ENCODE data around the gene MEF2A.

MEF2A gene

GRCh38 chr15:99564221-99565048, 1.3 kb upstream of the MEF2A start:
- DNase-seq (ENCODE audit: low spot score) = peak; percentile 21

DNA sequence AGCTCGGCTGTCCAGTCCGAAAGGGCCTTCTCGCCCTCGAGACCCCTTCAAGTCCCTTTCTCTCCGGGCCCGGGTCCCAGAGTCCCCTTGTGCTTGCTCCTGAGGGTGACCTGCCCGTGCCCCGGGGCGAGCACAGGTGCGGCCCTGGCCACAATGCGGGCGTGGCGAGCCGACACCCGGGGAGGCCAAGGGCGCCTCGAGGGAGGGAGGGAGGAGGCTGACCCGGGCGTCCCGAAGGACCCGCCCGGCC, 810 bp upstream of the MEF2A start:
- DNase-seq (ENCODE audit: low spot score) = no peak

GRCh38 chr15:99566157-99566897, 543 bp downstream of the MEF2A start:
- DNase-seq (ENCODE audit: low spot score) = peak; percentile 24

- no peak for DNase-seq (ENCODE audit: low spot score)
Measured at GRCh38 chr15:99568625-99569352, 3.0 kb downstream of the MEF2A start.

GRCh38 chr15:99571299-99571698, 5.5 kb downstream of the MEF2A start:
- no peak for DNase-seq (ENCODE audit: low spot score)

GRCh38 chr15:99574048-99574447, 8.3 kb downstream of the MEF2A start:
- no peak for DNase-seq (ENCODE audit: low spot score)

- no peak for DNase-seq (ENCODE audit: low spot score)
Measured at GRCh38 chr15:99574502-99574901, 8.7 kb downstream of the MEF2A start.

DNA sequence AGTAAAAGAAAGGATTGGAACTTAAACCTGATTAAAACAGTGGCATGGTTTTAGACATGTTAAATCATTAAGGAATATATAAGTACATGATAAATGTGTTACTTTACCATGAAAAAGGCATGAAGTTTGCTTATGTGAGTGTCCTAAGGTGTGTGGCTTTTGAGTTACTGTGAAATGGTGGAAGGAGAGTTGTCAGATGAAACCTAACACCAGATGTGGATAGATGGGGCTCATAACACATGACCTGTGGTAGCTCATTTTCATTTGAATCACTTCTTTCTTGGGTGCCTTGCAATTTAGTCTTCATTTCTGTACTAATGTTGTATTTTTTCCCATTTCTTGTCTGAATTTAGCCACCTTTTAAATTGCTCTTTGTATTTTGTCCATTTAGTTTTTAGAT, 13.0 kb downstream of the MEF2A start:
- DNase-seq (ENCODE audit: low spot score) = no peak

DNA sequence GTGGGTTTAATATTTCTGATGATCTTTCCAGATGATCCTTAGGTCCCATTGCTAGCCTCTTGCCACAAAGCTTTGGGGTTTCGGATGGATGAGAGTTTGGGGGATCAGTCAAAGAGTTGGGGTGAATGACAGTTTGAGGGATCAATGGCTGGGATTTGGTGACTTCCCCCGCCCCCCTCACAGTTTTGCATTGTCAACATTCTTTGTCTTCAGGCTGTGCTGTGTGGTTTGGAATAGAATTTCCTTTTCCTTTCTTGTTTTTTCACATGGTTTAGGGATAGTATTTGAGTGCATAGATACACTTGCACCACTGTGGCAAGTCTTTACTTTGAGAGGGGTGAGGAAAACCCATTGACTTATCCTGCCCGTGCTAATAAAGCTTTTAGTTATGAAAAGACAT, 14.3 kb downstream of the MEF2A start:
- no peak for DNase-seq (ENCODE audit: low spot score)

- peak; percentile 11 for DNase-seq (ENCODE audit: low spot score)
Measured at GRCh38 chr15:99582508-99582960, 16.8 kb downstream of the MEF2A start.

GRCh38 chr15:99584081-99584600, 18.4 kb downstream of the MEF2A start:
- no peak for DNase-seq (ENCODE audit: low spot score)

GRCh38 chr15:99586121-99586520, 20.3 kb downstream of the MEF2A start:
- DNase-seq (ENCODE audit: low spot score) = no peak

- DNase-seq (ENCODE audit: low spot score) = no peak
Measured at GRCh38 chr15:99589801-99590200, 24.0 kb downstream of the MEF2A start.

- DNase-seq (ENCODE audit: low spot score) = no peak
Measured at GRCh38 chr15:99590913-99591646, 25.3 kb downstream of the MEF2A start.

- no peak for DNase-seq (ENCODE audit: low spot score)
Measured at GRCh38 chr15:99592145-99592791, 26.5 kb downstream of the MEF2A start.

- DNase-seq (ENCODE audit: low spot score) = no peak
Measured at GRCh38 chr15:99593070-99593469, 27.3 kb downstream of the MEF2A start.

- DNase-seq (ENCODE audit: low spot score) = no peak
Measured at GRCh38 chr15:99594916-99595315, 29.1 kb downstream of the MEF2A start.

- DNase-seq (ENCODE audit: low spot score) = no peak
Measured at GRCh38 chr15:99598296-99598695, 32.5 kb downstream of the MEF2A start.

- DNase-seq (ENCODE audit: low spot score) = no peak
Measured at GRCh38 chr15:99603828-99604227, 38.0 kb downstream of the MEF2A start.

DNA sequence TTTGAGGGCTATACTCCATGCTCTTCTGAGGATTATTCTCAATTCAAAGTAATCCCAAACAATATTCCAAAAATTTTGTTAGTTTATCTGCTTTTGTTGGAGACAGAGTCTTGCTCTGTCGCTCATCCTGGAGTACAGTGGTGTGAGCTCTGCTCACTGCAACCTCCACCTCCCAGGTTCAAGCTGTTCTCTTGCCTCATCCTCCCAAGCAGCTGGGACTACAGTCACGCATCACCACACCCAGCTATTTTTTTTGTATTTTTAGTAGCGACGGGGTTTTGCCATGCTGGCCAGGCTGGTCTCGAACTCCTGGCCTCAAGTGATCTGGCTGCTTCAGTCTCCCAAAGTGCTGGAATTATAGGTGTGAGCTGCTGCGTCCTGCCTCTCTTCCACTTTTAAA, 39.1 kb downstream of the MEF2A start:
- no peak for DNase-seq (ENCODE audit: low spot score)

DNA sequence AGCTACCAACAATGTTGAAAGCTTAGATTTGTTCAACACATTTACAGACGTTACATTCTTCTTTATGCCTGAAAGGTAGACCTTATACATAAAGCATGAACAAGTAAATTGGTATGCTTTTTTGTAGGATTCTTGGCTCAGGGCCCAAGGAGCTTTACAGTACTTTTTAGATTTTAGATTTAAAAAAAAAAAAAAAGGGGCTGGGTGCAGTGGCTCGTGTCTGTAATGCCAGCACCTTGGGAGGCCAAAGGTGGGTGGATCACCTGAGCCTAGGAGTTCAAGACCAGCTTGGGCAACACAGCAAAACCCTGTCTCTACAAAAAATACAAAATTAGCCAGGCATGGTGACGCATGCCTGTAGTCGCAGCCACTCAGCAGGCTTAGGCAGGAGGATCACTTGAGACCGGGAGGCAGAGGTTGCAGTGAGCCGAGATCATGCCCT, 39.7 kb downstream of the MEF2A start:
- no peak for DNase-seq (ENCODE audit: low spot score)
